Effector memory CD4-positive, alpha-beta T cell (primary cell): ENCODE data around the gene SCFD1.

Source experiments
- DNase-seq, 3 donors: peaks; one replicate each; pipeline ENCODE4 v3.0.0-alpha.2; 2020
- H3K27ac ChIP-seq: 2 replicates; pipeline ENCODE4 v1.7.0; 2013; ENCODE audit warnings: mild to moderate bottlenecking, low read length, moderate library complexity; ENCODE audit not compliant: insufficient read depth, poor library complexity, severe bottlenecking
- H3K27me3 ChIP-seq: replicated peaks from 2 replicates; pipeline ENCODE4 v1.7.0; 2013; ENCODE audit warnings: mild to moderate bottlenecking, low read length; ENCODE audit not compliant: insufficient read depth, control insufficient read depth, poor library complexity, severe bottlenecking
- H3K36me3 ChIP-seq: 2 replicates; pipeline ENCODE4 v1.7.0; 2013; ENCODE audit warnings: mild to moderate bottlenecking, low read length, moderate library complexity; ENCODE audit not compliant: control insufficient read depth, insufficient read depth
- H3K4me1 ChIP-seq: 2 replicates; pipeline ENCODE4 v1.7.0; 2013; ENCODE audit warnings: low read length, mild to moderate bottlenecking; ENCODE audit not compliant: control insufficient read depth, insufficient read depth, poor library complexity, severe bottlenecking
- H3K4me3 ChIP-seq: 2 replicates; pipeline ENCODE4 v1.7.0; 2013; ENCODE audit warnings: low read length, low read depth, mild to moderate bottlenecking; ENCODE audit not compliant: insufficient read depth, poor library complexity, severe bottlenecking
- H3K9me3 ChIP-seq: 2 replicates; pipeline ENCODE4 v1.7.0; 2013; ENCODE audit warnings: mild to moderate bottlenecking, low read length, moderate library complexity; ENCODE audit not compliant: control insufficient read depth

SCFD1 gene

GRCh38 chr14:30767624-30768023, 145.5 kb downstream of the SCFD1 start:
- H3K27ac ChIP-seq: no peak overlapping the region
- H3K36me3 ChIP-seq: no peaks in the 10 kb centered on the region
- H3K27me3 ChIP-seq: no peaks in the 10 kb centered on the region
- no peaks in the 10 kb centered on the region for H3K9me3 ChIP-seq
- no peak for DNase-seq
- no peaks in the 10 kb centered on the region for H3K4me1 ChIP-seq
- no peak overlapping the region for H3K4me3 ChIP-seq

- no peak overlapping the region for H3K27ac ChIP-seq
- no peaks in the 10 kb centered on the region for H3K27me3 ChIP-seq
- H3K36me3 ChIP-seq: no peaks in the 10 kb centered on the region
- no peak for DNase-seq
- no peak overlapping the region for H3K4me3 ChIP-seq
- H3K4me1 ChIP-seq: no peaks in the 10 kb centered on the region
- H3K9me3 ChIP-seq: no peaks in the 10 kb centered on the region
These were observed 146.7 kb downstream of the SCFD1 start for GRCh38 chr14:30768791-30769190.

- Histone ChIP-seq H3K27ac (no peak overlapping the region), H3K27me3 (no peaks in the 10 kb centered on the region), H3K36me3 (no peaks in the 10 kb centered on the region), H3K4me1 (no peaks in the 10 kb centered on the region), H3K9me3 (no peaks in the 10 kb centered on the region), H3K4me3 (no peak overlapping the region)
- DNase-seq: no peak
These were observed 148.3 kb downstream of the SCFD1 start for GRCh38 chr14:30770376-30770775.

GRCh38 chr14:30771595-30771994, 149.5 kb downstream of the SCFD1 start:
- Histone ChIP-seq H3K27me3 (no peaks in the 10 kb centered on the region), H3K9me3 (no peaks in the 10 kb centered on the region)
- DNase-seq: no peak

GRCh38 chr14:30779210-30779609, 157.1 kb downstream of the SCFD1 start:
- Histone ChIP-seq H3K4me1 (no peaks in the 10 kb centered on the region), H3K27me3 (no peaks in the 10 kb centered on the region), H3K36me3 (no peaks in the 10 kb centered on the region), H3K9me3 (no peaks in the 10 kb centered on the region), H3K4me3 (no peak overlapping the region), H3K27ac (no peak overlapping the region)
- DNase-seq: no peak

More at GRCh38 chr14:30771595-30771994, 149.5 kb downstream of the SCFD1 start:
- Histone ChIP-seq H3K4me1 (no peaks in the 10 kb centered on the region), H3K36me3 (no peaks in the 10 kb centered on the region), H3K4me3 (no peak overlapping the region), H3K27ac (no peak overlapping the region)
